ENCODE results near the gene MOGAT3.

MOGAT3 gene

GRCh38 chr7:101179713-101180112 is 21.1 kb downstream of the MOGAT3 start:
- no peak for DNase-seq
- intact Hi-C loops (cut with DNase I), result no loop called here

GRCh38 chr7:101179117-101179516 is 21.7 kb downstream of the MOGAT3 start:
- DNase-seq, result no peak
- intact Hi-C loops (cut with DNase I), result no loop called here

GRCh38 chr7:101177644-101178043 is 23.2 kb downstream of the MOGAT3 start:
- no peak for DNase-seq

GRCh38 chr7:101175664-101176063 is 25.2 kb downstream of the MOGAT3 start:
- DNase-seq, result no peak
- intact Hi-C loops (cut with DNase I), result no loop called here

More at GRCh38 chr7:101177644-101178043, 23.2 kb downstream of the MOGAT3 start:
- intact Hi-C loops (cut with DNase I), result no loop called here

- DNase-seq, result no peak
These were observed 26.4 kb downstream of the MOGAT3 start for GRCh38 chr7:101174322-101174854.

GRCh38 chr7:101173752-101174244 is 27.0 kb downstream of the MOGAT3 start:
- intact Hi-C loops (cut with DNase I), result no loop called here
- DNase-seq, result no peak

More at GRCh38 chr7:101174322-101174854, 26.4 kb downstream of the MOGAT3 start:
- intact Hi-C loops (cut with DNase I), result no loop called here

GRCh38 chr7:101172854-101173751 is 27.7 kb downstream of the MOGAT3 start:
- peak in 5 of 42 donors; percentile 17 to 63 (median 41) for DNase-seq
- intact Hi-C loops (cut with DNase I), result no loop called here

- intact Hi-C loops (cut with DNase I), result no loop called here
These were observed 28.6 kb downstream of the MOGAT3 start for GRCh38 chr7:101172005-101172853.

GRCh38 chr7:101171442-101171837 is 29.4 kb downstream of the MOGAT3 start:
- peak in 3 of 42 donors; percentile 30 to 44 (median 43) for DNase-seq
- intact Hi-C loops (cut with DNase I), result no loop called here

More at GRCh38 chr7:101172005-101172853, 28.6 kb downstream of the MOGAT3 start:
- no peak for DNase-seq

GRCh38 chr7:101170617-101171441 is 30.0 kb downstream of the MOGAT3 start:
- intact Hi-C loops (cut with DNase I), result no loop called here
- no peak for DNase-seq

- peak; percentile 51 to 90 (median 78) for DNase-seq
- intact Hi-C loops (cut with DNase I), result no loop called here
These were observed 30.8 kb downstream of the MOGAT3 start for GRCh38 chr7:101169838-101170551.

- DNase-seq, result peak in 2 of 42 donors; percentile 37 to 50
- intact Hi-C loops (cut with DNase I), result no loop called here
These were observed 31.6 kb downstream of the MOGAT3 start for GRCh38 chr7:101169110-101169837.

- DNase-seq, result peak in 1 of 42 donors; percentile 34
- intact Hi-C loops (cut with DNase I), result no loop called here
These were observed 32.3 kb downstream of the MOGAT3 start for GRCh38 chr7:101168412-101169049.

GRCh38 chr7:101167645-101168411 is 33.0 kb downstream of the MOGAT3 start:
- intact Hi-C loops (cut with DNase I), result no loop called here
- DNase-seq, result no peak

GRCh38 chr7:101166909-101167644 is 33.8 kb downstream of the MOGAT3 start:
- peak in 1 of 42 donors; percentile 27 for DNase-seq
- intact Hi-C loops (cut with DNase I), result no loop called here

GRCh38 chr7:101166648-101166908 is 34.3 kb downstream of the MOGAT3 start:
- intact Hi-C loops (cut with DNase I), result no loop called here
- no peak for DNase-seq

All from head of caudate nucleus (tissue), 42 donors.